Caco-2 (cell line): ENCODE measurements around the gene STX17. TPM values are rescaled to one million over a fixed set of nuclear protein-coding genes. Genes with fewer than 3 reads are reported as not detected.

Source experiments
- BruUV-seq: library from RNA; stranded (reverse); fragments of 400-500 nt; replicated peaks from 2 replicates; lab custom pipeline; 2021; lab: Mats Ljungman, UMichigan
- CTCF ChIA-PET: fragments of 300-600 bp; sonication (Branson Sonifier 250); formaldehyde crosslinking; loops from one replicate; lab custom pipeline; 2022; ENCODE audit warnings: antibody characterized with exemption; lab: Charles Lee
- POLR2A ChIA-PET: fragments of 300-600 bp; sonication (Branson Sonifier 250); formaldehyde crosslinking; loops from one replicate; lab custom pipeline; 2022; ENCODE audit warnings: antibody characterized with exemption; lab: Charles Lee
- DNase-seq, 2 experiments: peaks; one replicate each; pipeline versions ENCODE4 v3.0.0 to v3.0.0-alpha.2; 2020 to 2022
- H3K27me3 ChIP-seq: replicated peaks from 2 replicates; pipeline ENCODE4 v1.6.0; 2011; ENCODE audit warnings: low read length; ENCODE audit not compliant: control insufficient read depth, insufficient read depth
- H3K36me3 ChIP-seq: 2 replicates; pipeline ENCODE4 v1.5.1; 2011; ENCODE audit warnings: low read length; ENCODE audit not compliant: control insufficient read depth, insufficient read depth
- H3K4me1 ChIP-seq: fragments of 250-450 bp; sonication (Bioruptor Pico); 2 replicates; pipeline ENCODE4 v1.5.1; 2020; ENCODE audit warnings: mild to moderate bottlenecking
- H3K4me3 ChIP-seq: 2 replicates; pipeline ENCODE4 v1.5.1; 2011; ENCODE audit warnings: low read depth, mild to moderate bottlenecking, control low read depth, low read length
- H3K9me3 ChIP-seq: fragments of 250-450 bp; sonication (Bioruptor Pico); 2 replicates; pipeline ENCODE4 v1.5.1; 2020; ENCODE audit warnings: mild to moderate bottlenecking, moderate library complexity
- H3K27ac Mint-ChIP-seq: one replicate; pipeline ENCODE4 v1.8.0; 2022; ENCODE audit warnings: mixed read lengths; ENCODE audit not compliant: unreplicated experiment
- H3K27me3 Mint-ChIP-seq: one replicate; pipeline ENCODE4 v1.8.0; 2022; ENCODE audit warnings: mixed read lengths; ENCODE audit not compliant: insufficient read depth, unreplicated experiment
- H3K36me3 Mint-ChIP-seq: one replicate; pipeline ENCODE4 v1.8.0; 2022; ENCODE audit warnings: mild to moderate bottlenecking, mixed read lengths; ENCODE audit not compliant: insufficient read depth, unreplicated experiment
- H3K4me1 Mint-ChIP-seq: one replicate; pipeline ENCODE4 v1.8.0; 2022; ENCODE audit warnings: low read depth, mixed read lengths; ENCODE audit not compliant: unreplicated experiment
- H3K4me3 Mint-ChIP-seq: one replicate; pipeline ENCODE4 v1.8.0; 2022; ENCODE audit warnings: mild to moderate bottlenecking, moderate library complexity, mixed read lengths; ENCODE audit not compliant: unreplicated experiment
- H3K9me3 Mint-ChIP-seq: one replicate; pipeline ENCODE4 v1.8.0; 2022; ENCODE audit warnings: mixed read lengths; ENCODE audit not compliant: unreplicated experiment
- intact Hi-C: fragments of 100-400 bp; cut with micrococcal nuclease; formaldehyde crosslinking; loops from one replicate; pipeline ENCODE4 v1.10.0; 2022; ENCODE audit not compliant: unreplicated experiment
- total RNA-seq: library from RNA; stranded (reverse); gene quantifications from 2 replicates; pipeline ENCODE4 v1.2.3, GENCODE V29; 2022
- TF ChIP-seq, protein P1 (sequence below), 2 experiments: fragments of 200-600 bp in 1 of 2; IDR thresholded peaks; 1 replicate in 1 of 2; 2 replicates in 1 of 2; pipeline versions ENCODE4 v1.5.1 to v1.8.0; 2011 to 2022; ENCODE audit warnings: antibody characterized with exemption in 1 of 2, control low read depth in 1 of 2, inconsistent platforms in 1 of 2, low read depth in 1 of 2, low read length in 1 of 2, mild to moderate bottlenecking in 1 of 2, moderate library complexity in 1 of 2; ENCODE audit not compliant: insufficient read depth in 1 of 2, severe bottlenecking in 1 of 2, unreplicated experiment in 1 of 2

STX17 gene
- total RNA-seq, 1 experiment from 2014 or later: 40.2 TPM

DNA sequence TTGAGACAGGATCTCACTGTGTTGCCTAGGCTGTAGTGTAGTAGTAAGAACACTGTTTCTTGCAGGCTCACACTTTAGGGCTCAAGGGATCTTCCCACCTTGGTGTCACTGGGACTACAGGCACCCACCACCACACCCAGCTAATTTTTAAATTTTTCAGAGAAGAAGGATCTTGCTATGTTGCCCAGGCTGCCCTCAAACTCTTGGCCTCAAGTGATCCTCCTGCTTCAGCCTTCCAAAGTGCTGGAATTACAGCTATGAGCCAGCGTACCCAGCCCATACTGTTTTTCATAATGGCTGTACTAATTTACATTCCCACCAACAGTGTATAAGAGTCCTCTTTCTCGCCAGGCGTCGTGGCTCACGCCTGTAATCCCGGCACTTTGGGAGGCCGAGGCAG is 5.1 kb downstream of the STX17 start:
- Mint-ChIP-seq H3K36me3 (peaks cover 11% of the 10 kb centered on the region), H3K4me3 (no peak overlapping the region), H3K27ac (no peak overlapping the region), H3K4me1 (peaks cover 18% of the 10 kb centered on the region), H3K9me3 (no peaks in the 10 kb centered on the region), H3K27me3 (no peaks in the 10 kb centered on the region)
- BruUV-seq: no TSS peak
- DNase-seq: no peak
- H3K36me3 ChIP-seq: no peaks in the 10 kb centered on the region
- no peak overlapping the region for H3K4me3 ChIP-seq
- ChIA-PET CTCF (no interaction called here), POLR2A (no interaction called here)
- no peaks in the 10 kb centered on the region for H3K27me3 ChIP-seq
- H3K9me3 ChIP-seq: no peaks in the 10 kb centered on the region
- intact Hi-C loops: no loop called here
- TF ChIP-seq, protein P1, sequence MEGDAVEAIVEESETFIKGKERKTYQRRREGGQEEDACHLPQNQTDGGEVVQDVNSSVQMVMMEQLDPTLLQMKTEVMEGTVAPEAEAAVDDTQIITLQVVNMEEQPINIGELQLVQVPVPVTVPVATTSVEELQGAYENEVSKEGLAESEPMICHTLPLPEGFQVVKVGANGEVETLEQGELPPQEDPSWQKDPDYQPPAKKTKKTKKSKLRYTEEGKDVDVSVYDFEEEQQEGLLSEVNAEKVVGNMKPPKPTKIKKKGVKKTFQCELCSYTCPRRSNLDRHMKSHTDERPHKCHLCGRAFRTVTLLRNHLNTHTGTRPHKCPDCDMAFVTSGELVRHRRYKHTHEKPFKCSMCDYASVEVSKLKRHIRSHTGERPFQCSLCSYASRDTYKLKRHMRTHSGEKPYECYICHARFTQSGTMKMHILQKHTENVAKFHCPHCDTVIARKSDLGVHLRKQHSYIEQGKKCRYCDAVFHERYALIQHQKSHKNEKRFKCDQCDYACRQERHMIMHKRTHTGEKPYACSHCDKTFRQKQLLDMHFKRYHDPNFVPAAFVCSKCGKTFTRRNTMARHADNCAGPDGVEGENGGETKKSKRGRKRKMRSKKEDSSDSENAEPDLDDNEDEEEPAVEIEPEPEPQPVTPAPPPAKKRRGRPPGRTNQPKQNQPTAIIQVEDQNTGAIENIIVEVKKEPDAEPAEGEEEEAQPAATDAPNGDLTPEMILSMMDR (IDR thresholded peaks at IDR 0.05; ENCODE audit: insufficient read depth in 1 of 2, low read depth in 1 of 2, low read length in 1 of 2, severe bottlenecking in 1 of 2, unreplicated experiment in 1 of 2): no peak
- 0 out of 2 replicates have a peak, but pooled peaks cover 3% of the 10 kb centered on the region for H3K4me1 ChIP-seq

DNA sequence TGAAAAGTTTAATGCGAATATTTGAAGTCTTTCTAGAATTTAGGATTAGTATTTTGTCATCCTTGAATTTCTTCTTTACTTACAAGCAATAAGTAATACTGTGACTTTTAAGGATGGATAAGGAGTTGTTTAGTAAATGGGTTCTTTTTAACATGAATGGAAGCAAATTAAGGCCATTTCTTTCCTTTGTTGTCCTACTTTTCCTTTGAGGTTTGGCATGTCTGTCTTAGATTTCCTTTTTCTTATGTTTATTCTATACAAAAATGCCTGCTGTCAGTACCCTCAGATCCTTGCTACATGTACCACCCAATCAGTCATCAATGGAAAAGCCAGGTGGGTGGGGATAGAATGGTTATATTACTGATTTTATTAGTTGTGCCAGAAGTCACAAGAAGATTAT is 10.2 kb downstream of the STX17 start:
- Mint-ChIP-seq H3K4me1 (no peaks in the 10 kb centered on the region), H3K36me3 (peaks cover 5% of the 10 kb centered on the region), H3K4me3 (no peak overlapping the region), H3K9me3 (no peaks in the 10 kb centered on the region), H3K27ac (no peak overlapping the region), H3K27me3 (no peaks in the 10 kb centered on the region)
- ChIA-PET CTCF (no interaction called here), POLR2A (no interaction called here)
- intact Hi-C loops: no loop called here
- Histone ChIP-seq H3K4me1 (no peaks in the 10 kb centered on the region), H3K9me3 (no peaks in the 10 kb centered on the region), H3K36me3 (0 out of 2 replicates have a peak, but pooled peaks cover 1% of the 10 kb centered on the region), H3K4me3 (no peak overlapping the region), H3K27me3 (no peaks in the 10 kb centered on the region)
- TF ChIP-seq, protein P1 (IDR thresholded peaks at IDR 0.05; ENCODE audit: insufficient read depth in 1 of 2, low read depth in 1 of 2, low read length in 1 of 2, severe bottlenecking in 1 of 2, unreplicated experiment in 1 of 2): no peak
- no peak for DNase-seq
- BruUV-seq: no TSS peak

GRCh38 chr9:99918134-99918533 is 11.7 kb downstream of the STX17 start:
- no TSS peak for BruUV-seq
- DNase-seq: no peak
- Mint-ChIP-seq H3K4me3 (no peak overlapping the region), H3K4me1 (no peaks in the 10 kb centered on the region), H3K27me3 (no peaks in the 10 kb centered on the region), H3K36me3 (peaks cover 19% of the 10 kb centered on the region), H3K9me3 (peaks cover 6% of the 10 kb centered on the region), H3K27ac (no peak overlapping the region)
- intact Hi-C loops: no loop called here
- TF ChIP-seq, protein P1 (IDR thresholded peaks at IDR 0.05; ENCODE audit: insufficient read depth in 1 of 2, low read depth in 1 of 2, low read length in 1 of 2, severe bottlenecking in 1 of 2, unreplicated experiment in 1 of 2): no peak
- POLR2A ChIA-PET: no interaction called here
- Histone ChIP-seq H3K9me3 (no peaks in the 10 kb centered on the region), H3K27me3 (no peaks in the 10 kb centered on the region), H3K4me1 (no peaks in the 10 kb centered on the region), H3K4me3 (no peak overlapping the region), H3K36me3 (0 out of 2 replicates have a peak, but pooled peaks cover 1% of the 10 kb centered on the region)
- CTCF ChIA-PET: interaction anchor here (0.6 kb wide), 1 partner anchor 679 kb away, joined by 3 read pairs; no protein-coding TSS in a partner anchor
